Natural killer cell (primary cell): ENCODE results near the gene DNAJB5. TPM values are rescaled to one million over a fixed set of nuclear protein-coding genes. Genes with fewer than 3 reads are reported as not detected.

Experiments
- ATAC-seq, 3 donors: fragments of 150-1000 bp in 2 of 3; fragments of 200-7000 bp in 1 of 3; cut with Tn5 transposase; 1 replicate in 1 of 3; 2 replicates in 2 of 3; pipeline ENCODE4 v1.10.0; 2021; ENCODE audit warnings: mild to moderate bottlenecking in 2 of 3, moderate library complexity in 2 of 3
- DNase-seq, 2 donors: peaks; one replicate each; pipeline versions ENCODE4 v3.0.0 to v3.0.0-alpha.2; 2013 to 2021; ENCODE audit warnings: mixed read lengths in 1 of 2
- H3K27ac ChIP-seq: one replicate; pipeline ENCODE4 v1.5.1; 2013; ENCODE audit warnings: mild to moderate bottlenecking, low read length
- H3K27me3 ChIP-seq: one replicate; pipeline ENCODE4 v1.6.1; 2013; ENCODE audit warnings: low read length; ENCODE audit not compliant: control insufficient read depth, insufficient read depth
- H3K36me3 ChIP-seq: one replicate; pipeline ENCODE4 v1.6.1; 2013; ENCODE audit warnings: low read length; ENCODE audit not compliant: control insufficient read depth, insufficient read depth
- H3K4me1 ChIP-seq: one replicate; pipeline ENCODE4 v1.6.1; 2013; ENCODE audit warnings: low read length; ENCODE audit not compliant: control insufficient read depth, insufficient read depth
- H3K4me3 ChIP-seq: one replicate; pipeline ENCODE4 v1.5.1; 2013; ENCODE audit warnings: low read length
- H3K9me3 ChIP-seq: one replicate; pipeline ENCODE4 v1.6.1; 2013; ENCODE audit warnings: low read length; ENCODE audit not compliant: control insufficient read depth, insufficient read depth
- H3K27ac Mint-ChIP-seq, 2 donors: one replicate each; pipeline ENCODE4 v1.8.0; 2022; ENCODE audit warnings: mild to moderate bottlenecking in 2 of 2, mixed read lengths in 2 of 2, moderate library complexity in 1 of 2
- H3K27me3 Mint-ChIP-seq, 2 donors: one replicate each; pipeline ENCODE4 v1.8.0; 2022; ENCODE audit warnings: low read depth in 2 of 2, mixed read lengths in 2 of 2
- H3K36me3 Mint-ChIP-seq: one replicate; pipeline ENCODE4 v1.8.0; 2022; ENCODE audit warnings: mixed read lengths
- H3K4me1 Mint-ChIP-seq, 2 donors: one replicate each; pipeline ENCODE4 v1.8.0; 2022; ENCODE audit warnings: mixed read lengths in 2 of 2
- H3K4me3 Mint-ChIP-seq: one replicate; pipeline ENCODE4 v1.8.0; 2022; ENCODE audit warnings: mild to moderate bottlenecking, moderate library complexity, mixed read lengths
- H3K9me3 Mint-ChIP-seq, 2 donors: one replicate each; pipeline ENCODE4 v1.8.0; 2022; ENCODE audit warnings: mixed read lengths in 2 of 2
- CTCF ChIP-seq: fragments of 200-600 bp; IDR thresholded peaks from one replicate; pipeline ENCODE4 v1.8.0; 2022; ENCODE audit warnings: antibody characterized with exemption
- WGBS: methylation state at CpG from one replicate; pipeline ENCODE4 v1.1.7; 2013; ENCODE audit warnings: missing lambda C conversion rate; ENCODE audit not compliant: insufficient coverage; 5-methylcytosine and 5-hydroxymethylcytosine counted together
- intact Hi-C: fragments of 100-400 bp; cut with micrococcal nuclease; formaldehyde crosslinking; loops from one replicate; pipeline ENCODE4 v1.14.2; 2022
- total RNA-seq, 4 donors: library from RNA; stranded (reverse); fragments of 120-200 nt in 1 of 4; gene quantifications; one replicate each; pipeline versions ENCODE4 v1.2.3 to v1.2.4, GENCODE V29; 2013 to 2022

DNAJB5 gene
- total RNA-seq, 3 donors from 2014 or later (not counting 1 experiment from before 2014, with no cell fraction given): 1.1 to 2.4 (median 1.9) TPM

DNA sequence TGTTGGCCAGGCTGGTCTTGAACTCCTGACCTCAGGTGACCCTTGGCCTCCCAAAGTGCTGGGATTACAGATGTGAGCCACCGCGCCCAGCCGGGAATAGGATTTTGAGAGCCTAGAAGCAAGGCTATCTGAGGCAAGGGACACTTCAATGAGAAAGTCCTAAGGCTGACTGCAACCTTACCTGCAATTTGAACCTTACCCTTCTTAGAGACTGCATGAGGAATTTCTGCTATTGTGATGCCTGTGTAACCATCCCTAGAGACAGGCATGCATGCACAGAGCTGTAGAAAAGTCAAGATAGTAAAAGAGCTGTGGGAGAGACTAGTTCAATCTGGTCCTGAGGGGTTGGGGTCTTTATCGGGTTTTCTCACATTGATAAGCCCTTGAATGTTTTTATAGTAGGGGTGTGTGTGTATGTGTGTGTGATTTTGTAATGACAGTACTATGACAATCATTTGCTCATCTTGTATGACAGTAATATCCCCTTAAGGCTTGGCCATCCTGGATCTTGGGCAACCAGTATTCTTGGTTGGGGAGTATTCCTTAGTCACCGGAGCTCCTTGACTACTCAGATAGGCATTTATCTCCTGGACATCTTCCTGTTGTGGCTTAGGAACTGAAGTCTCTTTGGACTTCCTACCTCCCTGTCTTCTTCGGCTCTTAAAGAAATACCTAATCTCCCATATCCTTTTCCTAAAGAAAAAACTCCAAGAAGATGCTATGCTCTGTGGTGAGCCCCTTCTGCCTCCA, 11.2 kb downstream of the DNAJB5 start:
- intact Hi-C loops: no loop called here
- no peak for DNase-seq
- H3K4me3 ChIP-seq: no peak overlapping the region
- no peaks in the 10 kb centered on the region for H3K27me3 ChIP-seq
- no peaks in the 10 kb centered on the region for H3K4me1 ChIP-seq
- H3K9me3 ChIP-seq: no peaks in the 10 kb centered on the region
- Mint-ChIP-seq H3K4me1 (no peaks in the 10 kb centered on the region), H3K4me3 (no peak overlapping the region), H3K27me3 (no peaks in the 10 kb centered on the region), H3K36me3 (no peaks in the 10 kb centered on the region), H3K9me3 (no peaks in the 10 kb centered on the region), H3K27ac (no peak overlapping the region)
- H3K36me3 ChIP-seq: no peaks in the 10 kb centered on the region
- no peak for TF ChIP-seq CTCF
- no peak for ATAC-seq
- 95% methylated on average over 6 of the region's 6 CpGs for WGBS
- no peak overlapping the region for H3K27ac ChIP-seq

- H3K36me3 ChIP-seq: no peaks in the 10 kb centered on the region
- DNase-seq: no peak
- 73% methylated on average over 1 of the region's 2 CpGs for WGBS
- H3K4me3 ChIP-seq: no peak overlapping the region
- intact Hi-C loops: no loop called here
- ATAC-seq: no peak
- Mint-ChIP-seq H3K9me3 (no peaks in the 10 kb centered on the region), H3K4me3 (no peak overlapping the region), H3K27me3 (no peaks in the 10 kb centered on the region), H3K4me1 (no peaks in the 10 kb centered on the region), H3K36me3 (no peaks in the 10 kb centered on the region), H3K27ac (no peak overlapping the region)
- H3K27ac ChIP-seq: no peak overlapping the region
- no peaks in the 10 kb centered on the region for H3K4me1 ChIP-seq
- H3K27me3 ChIP-seq: no peaks in the 10 kb centered on the region
- H3K9me3 ChIP-seq: no peaks in the 10 kb centered on the region
- no peak for TF ChIP-seq CTCF
These were observed 11.7 kb downstream of the DNAJB5 start for GRCh38 chr9:35001285-35001677.

GRCh38 chr9:35001803-35002502, 12.4 kb downstream of the DNAJB5 start:
- Histone ChIP-seq H3K9me3 (no peaks in the 10 kb centered on the region), H3K27me3 (no peaks in the 10 kb centered on the region), H3K36me3 (no peaks in the 10 kb centered on the region), H3K4me3 (no peak overlapping the region), H3K4me1 (no peaks in the 10 kb centered on the region), H3K27ac (no peak overlapping the region)
- no peak for TF ChIP-seq CTCF
- intact Hi-C loops: no loop called here
- H3K9me3 Mint-ChIP-seq: no peaks in the 10 kb centered on the region
- DNase-seq: no peak
- no peaks in the 10 kb centered on the region for H3K4me1 Mint-ChIP-seq
- no peak overlapping the region for H3K27ac Mint-ChIP-seq
- H3K36me3 Mint-ChIP-seq: no peaks in the 10 kb centered on the region
- H3K4me3 Mint-ChIP-seq: no peak overlapping the region
- 89% methylated on average over 2 of the region's 2 CpGs for WGBS
- H3K27me3 Mint-ChIP-seq: no peaks in the 10 kb centered on the region
- no peak for ATAC-seq
